HCT116 (cell line): ENCODE data around the gene GMCL1. TPM values are rescaled to one million over a fixed set of nuclear protein-coding genes. Genes with fewer than 3 reads are reported as not detected.

Experiments
- ATAC-seq: fragments of 200-7000 bp; cut with Tn5 transposase; 2 replicates; pipeline ENCODE4 v1.9.1; 2020; ENCODE audit warnings: mild to moderate bottlenecking, moderate library complexity
- BruUV-seq: library from RNA; stranded (reverse); fragments of 400-500 nt; replicated peaks from 2 replicates; lab custom pipeline; 2021; lab: Mats Ljungman, UMichigan
- CTCF ChIA-PET: fragments of 300-600 bp; sonication (Branson Sonifier 250); formaldehyde crosslinking; loops from one replicate; lab custom pipeline; 2021; ENCODE audit warnings: antibody characterized with exemption; lab: Charles Lee
- POLR2A ChIA-PET: fragments of 300-600, 350-600 bp; sonication (Branson Sonifier 250); formaldehyde crosslinking; loops from one replicate; lab custom pipeline; 2021; ENCODE audit warnings: antibody characterized with exemption; lab: Charles Lee
- RAD21 ChIA-PET, 2 experiments: fragments of 300-600 bp; sonication (Branson Sonifier 250); formaldehyde crosslinking; loops; one replicate each; lab custom pipeline; 2023; ENCODE audit warnings: low total read pairs in 2 of 2; ENCODE audit not compliant: uncharacterized antibody in 2 of 2, unreplicated experiment in 2 of 2, low non-redundant PET in 1 of 2; lab: Charles Lee
- DNase-seq: peaks from one replicate; pipeline ENCODE4 v3.0.0-alpha.2; 2010; ENCODE audit warnings: low read depth, low spot score
- H2AFZ ChIP-seq: fragments of 200-600 bp; shearing (Covaris generic), sonication (generic); 2 replicates; pipeline ENCODE4 v1.6.1; 2017; ENCODE audit warnings: low read depth, mixed run types, mixed read lengths, antibody characterized with exemption, low read length; ENCODE audit not compliant: poor library complexity, severe bottlenecking
- H3K27ac ChIP-seq: 2 replicates; pipeline ENCODE4 v1.5.1; 2012; ENCODE audit warnings: low read depth, low read length
- H3K27me3 ChIP-seq: fragments of 200-600 bp; sonication (generic); 2 replicates; pipeline ENCODE4 v1.6.1; 2016; ENCODE audit warnings: mixed run types, low read length, mixed read lengths; ENCODE audit not compliant: insufficient read depth
- H3K36me3 ChIP-seq, 2 experiments: fragments of 200-500 bp in 1 of 2; fragments of 200-600 bp in 1 of 2; sonication (Bioruptor generic) in 1 of 2; sonication (generic) in 1 of 2; 2 replicates each; pipeline versions ENCODE4 v1.5.1 to v1.6.1; 2014 to 2016; ENCODE audit warnings: low read length in 2 of 2, inconsistent platforms in 1 of 2, mixed read lengths in 1 of 2, mixed run types in 1 of 2; ENCODE audit not compliant: insufficient read depth in 2 of 2, control insufficient read depth in 1 of 2
- H3K4me1 ChIP-seq, 2 experiments: fragments of 200-600 bp in 1 of 2; sonication (generic) in 1 of 2; 2 replicates each; pipeline versions ENCODE4 v1.5.1 to v1.6.1; 2012 to 2017; ENCODE audit warnings: low read length in 2 of 2, inconsistent platforms in 1 of 2, mild to moderate bottlenecking in 1 of 2, mixed read lengths in 1 of 2, mixed run types in 1 of 2, moderate library complexity in 1 of 2; ENCODE audit not compliant: insufficient read depth in 2 of 2, control insufficient read depth in 1 of 2
- H3K4me2 ChIP-seq: fragments of 200-600 bp; sonication (generic); 2 replicates; pipeline ENCODE4 v1.6.1; 2017; ENCODE audit warnings: mixed run types, low read length, mixed read lengths
- H3K4me3 ChIP-seq, 2 experiments: fragments of 200-600 bp in 1 of 2; sonication (generic) in 1 of 2; replicated peaks in 1 of 2; 2 replicates each; pipeline ENCODE4 v1.5.1; 2011 to 2016; ENCODE audit warnings: low read length in 2 of 2, control low read depth in 1 of 2, low read depth in 1 of 2, mild to moderate bottlenecking in 1 of 2, mixed read lengths in 1 of 2, mixed run types in 1 of 2
- H3K79me2 ChIP-seq: fragments of 200-600 bp; sonication (generic); 2 replicates; pipeline ENCODE4 v1.6.1; 2017; ENCODE audit warnings: mild to moderate bottlenecking, mixed run types, low read length, moderate library complexity, mixed read lengths; ENCODE audit not compliant: insufficient read depth
- H3K9ac ChIP-seq: fragments of 200-600 bp; sonication (generic); 2 replicates; pipeline ENCODE4 v1.6.1; 2016; ENCODE audit warnings: low read length, mixed read lengths
- H3K9me2 ChIP-seq: fragments of 200-600 bp; sonication (generic), shearing (Covaris generic); 2 replicates; pipeline ENCODE4 v1.6.1; 2017; ENCODE audit warnings: mixed run types, mild to moderate bottlenecking, moderate library complexity; ENCODE audit not compliant: insufficient read depth
- H3K9me3 ChIP-seq, 2 experiments: fragments of 200-500 bp in 1 of 2; fragments of 200-600 bp in 1 of 2; sonication (Bioruptor generic) in 1 of 2; sonication (generic) in 1 of 2; 2 replicates each; pipeline ENCODE4 v1.6.1; 2014 to 2017; ENCODE audit warnings: low read length in 2 of 2, mixed read lengths in 2 of 2, inconsistent platforms in 1 of 2, low read depth in 1 of 2, mild to moderate bottlenecking in 1 of 2, mixed run types in 1 of 2, moderate library complexity in 1 of 2; ENCODE audit not compliant: control insufficient read depth in 1 of 2, insufficient read depth in 1 of 2
- H4K20me1 ChIP-seq: fragments of 200-600 bp; sonication (generic), shearing (Covaris generic); 2 replicates; pipeline ENCODE4 v1.6.1; 2017; ENCODE audit warnings: mixed run types, mild to moderate bottlenecking, moderate library complexity; ENCODE audit not compliant: insufficient read depth
- CEBPB ChIP-seq: IDR thresholded peaks from 2 replicates; pipeline ENCODE4 v1.6.1; 2012; ENCODE audit warnings: low read depth
- EGR1 ChIP-seq: IDR thresholded peaks from 2 replicates; pipeline ENCODE4 v1.6.1; 2012; ENCODE audit warnings: low read depth
- ELF1 ChIP-seq: IDR thresholded peaks from 2 replicates; pipeline ENCODE4 v1.6.1; 2012; ENCODE audit warnings: low read depth, borderline replicate concordance
- EZH2 ChIP-seq: fragments of 200-600 bp; sonication (generic); IDR thresholded peaks from 2 replicates; pipeline ENCODE4 v1.6.1; 2017; ENCODE audit warnings: antibody characterized with exemption, mixed run types
- EZH2phosphoT487 ChIP-seq: fragments of 200-600 bp; IDR thresholded peaks from 2 replicates; pipeline ENCODE4 v1.6.1; 2018; ENCODE audit warnings: antibody characterized with exemption, borderline replicate concordance
- SIN3A ChIP-seq: IDR thresholded peaks from 2 replicates; pipeline ENCODE4 v1.6.1; 2012; ENCODE audit warnings: low read depth
- SP1 ChIP-seq: IDR thresholded peaks from 2 replicates; pipeline ENCODE4 v1.6.1; 2012; ENCODE audit warnings: low read depth
- ZNF274 ChIP-seq: fragments of 200-500 bp; sonication (Bioruptor generic); IDR thresholded peaks from 2 replicates; pipeline ENCODE4 v1.6.1; 2014; ENCODE audit warnings: mild to moderate bottlenecking, low read depth, low read length, inconsistent platforms
- intact Hi-C: fragments of 100-400 bp; cut with micrococcal nuclease; formaldehyde crosslinking; loops from 2 replicates; pipeline ENCODE4 v1.10.0; 2022
- total RNA-seq: library from RNA; stranded (reverse); gene quantifications from one replicate; pipeline ENCODE4 v1.2.1, GENCODE V29; 2021; ENCODE audit not compliant: unreplicated experiment
- TF ChIP-seq, protein P1 (sequence below): IDR thresholded peaks from 2 replicates; pipeline ENCODE4 v1.6.1; 2012
- TF ChIP-seq, protein P2 (sequence below): IDR thresholded peaks from 2 replicates; pipeline ENCODE4 v1.6.1; 2012
- TF ChIP-seq, protein P3 (sequence below): IDR thresholded peaks from 2 replicates; pipeline ENCODE4 v1.6.1; 2012; ENCODE audit warnings: low read depth
- TF ChIP-seq, protein P4 (sequence below), 3 experiments: fragments of 200-600 bp in 1 of 3; sonication (generic) in 1 of 3; IDR thresholded peaks in 2 of 3; conservative IDR thresholded peaks in 1 of 3; 2 replicates each; pipeline ENCODE4 v1.5.1; 2012 to 2017; ENCODE audit warnings: low read depth in 2 of 3, low read length in 2 of 3, antibody characterized with exemption in 1 of 3, borderline replicate concordance in 1 of 3, control low read depth in 1 of 3, mild to moderate bottlenecking in 1 of 3, mixed read lengths in 1 of 3, mixed run types in 1 of 3, moderate library complexity in 1 of 3; ENCODE audit not compliant: insufficient read depth in 1 of 3

The GMCL1 gene
- total RNA-seq, 1 experiment from 2014 or later, result 16.7 TPM

DNA sequence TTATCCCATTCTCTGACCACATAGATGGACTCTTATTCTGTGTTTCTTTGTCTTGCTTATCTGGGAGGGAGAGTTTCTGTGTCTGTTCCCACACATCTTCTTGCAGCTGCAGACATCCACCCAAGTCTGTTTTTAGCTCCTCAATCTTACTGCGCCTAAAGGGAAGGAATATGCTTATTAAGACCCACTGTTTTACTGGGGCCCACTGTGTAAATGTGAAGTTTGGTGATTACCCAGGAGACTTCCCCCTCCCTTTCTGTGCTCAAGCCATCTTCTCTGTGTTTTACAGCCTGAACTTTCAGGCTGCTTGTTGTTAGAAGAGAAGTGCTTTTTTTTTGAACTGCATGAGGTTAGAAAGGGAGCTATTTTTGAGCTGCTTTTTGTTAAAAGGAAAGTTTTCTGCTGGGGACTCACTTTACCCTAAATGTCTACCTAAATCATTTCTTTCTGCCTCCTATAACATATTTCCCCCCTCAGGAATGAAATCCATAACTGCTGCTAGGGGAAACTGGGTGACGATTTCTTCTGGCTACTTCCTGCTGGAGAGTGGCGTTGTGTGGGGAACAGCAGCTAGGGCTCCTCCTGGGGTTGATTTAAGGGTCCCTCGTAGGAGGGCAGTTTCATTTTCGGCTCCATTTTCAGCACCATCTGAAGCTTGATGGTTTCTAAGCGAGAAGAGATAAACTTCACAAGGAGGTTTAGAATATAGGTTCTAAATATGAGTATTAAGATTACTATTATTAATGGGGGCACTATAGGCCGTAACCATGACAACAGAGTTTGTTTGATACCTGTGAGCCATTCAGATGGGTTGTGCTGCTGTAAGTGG is 39.5 kb upstream of the GMCL1 start:
- Histone ChIP-seq H3K9me3 (no peaks in the 10 kb centered on the region), H3K79me2 (no peaks in the 10 kb centered on the region), H3K36me3 (no peaks in the 10 kb centered on the region), H3K9me2 (no peaks in the 10 kb centered on the region), H3K27ac (no peak overlapping the region), H3K27me3 (no peaks in the 10 kb centered on the region), H3K4me3 (no peak overlapping the region), H2AFZ (no peak overlapping the region), H3K4me1 (no peaks in the 10 kb centered on the region), H3K9ac (no peak overlapping the region), H4K20me1 (no peaks in the 10 kb centered on the region), H3K4me2 (no peak overlapping the region)
- TF ChIP-seq SP1, result no peak
- TF ChIP-seq ELF1, result no peak
- no peak for TF ChIP-seq EZH2phosphoT487
- TF ChIP-seq, protein P1, sequence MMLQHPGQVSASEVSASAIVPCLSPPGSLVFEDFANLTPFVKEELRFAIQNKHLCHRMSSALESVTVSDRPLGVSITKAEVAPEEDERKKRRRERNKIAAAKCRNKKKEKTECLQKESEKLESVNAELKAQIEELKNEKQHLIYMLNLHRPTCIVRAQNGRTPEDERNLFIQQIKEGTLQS, result no peak
- TF ChIP-seq EZH2, result no peak
- no peak for TF ChIP-seq EGR1
- no peak for TF ChIP-seq SIN3A
- TF ChIP-seq CEBPB, result no peak
- no peak for TF ChIP-seq ZNF274
- TF ChIP-seq, protein P2, sequence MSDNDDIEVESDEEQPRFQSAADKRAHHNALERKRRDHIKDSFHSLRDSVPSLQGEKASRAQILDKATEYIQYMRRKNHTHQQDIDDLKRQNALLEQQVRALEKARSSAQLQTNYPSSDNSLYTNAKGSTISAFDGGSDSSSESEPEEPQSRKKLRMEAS, result no peak
- TF ChIP-seq, protein P3, sequence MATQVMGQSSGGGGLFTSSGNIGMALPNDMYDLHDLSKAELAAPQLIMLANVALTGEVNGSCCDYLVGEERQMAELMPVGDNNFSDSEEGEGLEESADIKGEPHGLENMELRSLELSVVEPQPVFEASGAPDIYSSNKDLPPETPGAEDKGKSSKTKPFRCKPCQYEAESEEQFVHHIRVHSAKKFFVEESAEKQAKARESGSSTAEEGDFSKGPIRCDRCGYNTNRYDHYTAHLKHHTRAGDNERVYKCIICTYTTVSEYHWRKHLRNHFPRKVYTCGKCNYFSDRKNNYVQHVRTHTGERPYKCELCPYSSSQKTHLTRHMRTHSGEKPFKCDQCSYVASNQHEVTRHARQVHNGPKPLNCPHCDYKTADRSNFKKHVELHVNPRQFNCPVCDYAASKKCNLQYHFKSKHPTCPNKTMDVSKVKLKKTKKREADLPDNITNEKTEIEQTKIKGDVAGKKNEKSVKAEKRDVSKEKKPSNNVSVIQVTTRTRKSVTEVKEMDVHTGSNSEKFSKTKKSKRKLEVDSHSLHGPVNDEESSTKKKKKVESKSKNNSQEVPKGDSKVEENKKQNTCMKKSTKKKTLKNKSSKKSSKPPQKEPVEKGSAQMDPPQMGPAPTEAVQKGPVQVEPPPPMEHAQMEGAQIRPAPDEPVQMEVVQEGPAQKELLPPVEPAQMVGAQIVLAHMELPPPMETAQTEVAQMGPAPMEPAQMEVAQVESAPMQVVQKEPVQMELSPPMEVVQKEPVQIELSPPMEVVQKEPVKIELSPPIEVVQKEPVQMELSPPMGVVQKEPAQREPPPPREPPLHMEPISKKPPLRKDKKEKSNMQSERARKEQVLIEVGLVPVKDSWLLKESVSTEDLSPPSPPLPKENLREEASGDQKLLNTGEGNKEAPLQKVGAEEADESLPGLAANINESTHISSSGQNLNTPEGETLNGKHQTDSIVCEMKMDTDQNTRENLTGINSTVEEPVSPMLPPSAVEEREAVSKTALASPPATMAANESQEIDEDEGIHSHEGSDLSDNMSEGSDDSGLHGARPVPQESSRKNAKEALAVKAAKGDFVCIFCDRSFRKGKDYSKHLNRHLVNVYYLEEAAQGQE, result no peak
- TF ChIP-seq, protein P4, sequence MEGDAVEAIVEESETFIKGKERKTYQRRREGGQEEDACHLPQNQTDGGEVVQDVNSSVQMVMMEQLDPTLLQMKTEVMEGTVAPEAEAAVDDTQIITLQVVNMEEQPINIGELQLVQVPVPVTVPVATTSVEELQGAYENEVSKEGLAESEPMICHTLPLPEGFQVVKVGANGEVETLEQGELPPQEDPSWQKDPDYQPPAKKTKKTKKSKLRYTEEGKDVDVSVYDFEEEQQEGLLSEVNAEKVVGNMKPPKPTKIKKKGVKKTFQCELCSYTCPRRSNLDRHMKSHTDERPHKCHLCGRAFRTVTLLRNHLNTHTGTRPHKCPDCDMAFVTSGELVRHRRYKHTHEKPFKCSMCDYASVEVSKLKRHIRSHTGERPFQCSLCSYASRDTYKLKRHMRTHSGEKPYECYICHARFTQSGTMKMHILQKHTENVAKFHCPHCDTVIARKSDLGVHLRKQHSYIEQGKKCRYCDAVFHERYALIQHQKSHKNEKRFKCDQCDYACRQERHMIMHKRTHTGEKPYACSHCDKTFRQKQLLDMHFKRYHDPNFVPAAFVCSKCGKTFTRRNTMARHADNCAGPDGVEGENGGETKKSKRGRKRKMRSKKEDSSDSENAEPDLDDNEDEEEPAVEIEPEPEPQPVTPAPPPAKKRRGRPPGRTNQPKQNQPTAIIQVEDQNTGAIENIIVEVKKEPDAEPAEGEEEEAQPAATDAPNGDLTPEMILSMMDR (IDR thresholded peaks at IDR 0.05 in 2 of 3, conservative IDR thresholded peaks at IDR 0.05 in 1 of 3; ENCODE audit: borderline replicate concordance in 1 of 3, insufficient read depth in 1 of 3, low read depth in 2 of 3, low read length in 2 of 3), result no peak
- ATAC-seq (no peak), DNase-seq (no peak)
- ChIA-PET POLR2A (no interaction called here), CTCF (interaction anchor here (1.2 to 1.8 kb wide), 2 partner anchors 26 to 65 kb away, joined by 3 to 4 read pairs; no protein-coding TSS in a partner anchor), RAD21 (no interaction called here)
- no TSS peak for BruUV-seq
- intact Hi-C loops, result no loop called here
